Keratinocyte (primary cell): ENCODE data around the gene DHPS.

Experiments
- EZH2 ChIP-seq: IDR thresholded peaks from one replicate; pipeline ENCODE4 v1.6.1; 2012; ENCODE audit warnings: inconsistent platforms, mild to moderate bottlenecking, low read length, moderate library complexity
- TF ChIP-seq, protein P1 (sequence below), 3 experiments: IDR thresholded peaks in 1 of 3; conservative IDR thresholded peaks in 1 of 3; optimal IDR thresholded peaks in 1 of 3; 2 replicates in 2 of 3; 3 replicates in 1 of 3; pipeline versions ENCODE3 to v1.5.1; 2011; ENCODE audit warnings: low read length in 3 of 3, mild to moderate bottlenecking in 3 of 3, moderate library complexity in 2 of 3, control low read depth in 1 of 3, inconsistent platforms in 1 of 3; ENCODE audit not compliant: insufficient read depth in 2 of 3; ENCODE audit errors: extremely low read depth in 1 of 3

DNA sequence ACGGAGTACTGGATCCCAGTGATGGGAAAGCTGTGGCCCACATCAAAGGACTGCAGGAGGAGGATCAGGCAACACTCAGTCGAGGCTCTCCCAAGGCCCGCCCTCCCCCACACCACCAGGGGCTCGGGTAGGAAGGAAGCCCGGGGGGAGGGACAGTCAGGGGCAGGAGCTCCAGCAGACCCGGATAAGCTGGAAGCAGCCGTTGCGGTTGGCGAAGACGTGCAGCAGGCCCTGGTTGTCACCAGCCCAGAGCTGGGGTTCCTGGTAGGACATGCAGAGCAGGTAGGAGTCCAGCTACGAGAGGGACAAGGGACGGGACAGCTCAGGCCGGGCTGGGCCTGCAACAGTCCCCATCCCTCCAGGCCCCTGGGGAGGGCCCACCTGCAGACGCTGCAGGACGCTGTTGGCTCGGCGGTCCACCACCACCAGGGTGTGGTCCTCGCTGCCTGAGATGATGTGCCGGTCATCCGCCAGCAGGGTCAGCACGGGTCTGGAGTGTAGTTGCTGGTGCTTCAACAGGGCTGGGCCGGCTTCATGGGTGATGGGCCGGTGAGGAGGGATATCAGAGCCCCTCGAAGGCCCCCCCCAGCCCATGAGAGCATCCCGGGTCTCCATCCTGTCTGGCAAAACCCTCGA is 8.0 kb upstream of the DHPS start:
- TF ChIP-seq, protein P1, sequence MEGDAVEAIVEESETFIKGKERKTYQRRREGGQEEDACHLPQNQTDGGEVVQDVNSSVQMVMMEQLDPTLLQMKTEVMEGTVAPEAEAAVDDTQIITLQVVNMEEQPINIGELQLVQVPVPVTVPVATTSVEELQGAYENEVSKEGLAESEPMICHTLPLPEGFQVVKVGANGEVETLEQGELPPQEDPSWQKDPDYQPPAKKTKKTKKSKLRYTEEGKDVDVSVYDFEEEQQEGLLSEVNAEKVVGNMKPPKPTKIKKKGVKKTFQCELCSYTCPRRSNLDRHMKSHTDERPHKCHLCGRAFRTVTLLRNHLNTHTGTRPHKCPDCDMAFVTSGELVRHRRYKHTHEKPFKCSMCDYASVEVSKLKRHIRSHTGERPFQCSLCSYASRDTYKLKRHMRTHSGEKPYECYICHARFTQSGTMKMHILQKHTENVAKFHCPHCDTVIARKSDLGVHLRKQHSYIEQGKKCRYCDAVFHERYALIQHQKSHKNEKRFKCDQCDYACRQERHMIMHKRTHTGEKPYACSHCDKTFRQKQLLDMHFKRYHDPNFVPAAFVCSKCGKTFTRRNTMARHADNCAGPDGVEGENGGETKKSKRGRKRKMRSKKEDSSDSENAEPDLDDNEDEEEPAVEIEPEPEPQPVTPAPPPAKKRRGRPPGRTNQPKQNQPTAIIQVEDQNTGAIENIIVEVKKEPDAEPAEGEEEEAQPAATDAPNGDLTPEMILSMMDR (optimal IDR thresholded peaks at IDR 0.05 in 1 of 3, IDR thresholded peaks at IDR 0.05 in 1 of 3, conservative IDR thresholded peaks at IDR 0.05 in 1 of 3; ENCODE audit: extremely low read depth in 1 of 3, insufficient read depth in 2 of 3, low read length in 3 of 3), result no peak
- no peak for TF ChIP-seq EZH2
